NB4 (cell line): Measurements from ENCODE around the gene RBM38.

Experiments used
- MYC ChIP-seq: IDR thresholded peaks from 2 replicates; pipeline ENCODE4 v1.6.1; 2011; ENCODE audit warnings: low read depth, low read length
- POLR2A ChIP-seq: IDR thresholded peaks from 2 replicates; pipeline ENCODE4 v1.6.1; 2011; ENCODE audit warnings: mild to moderate bottlenecking; ENCODE audit not compliant: insufficient read length; ENCODE audit errors: extremely low read depth
- TF ChIP-seq, protein P1 (sequence below): IDR thresholded peaks from one replicate; pipeline ENCODE4 v1.5.1; 2012; ENCODE audit warnings: low read depth, low read length

DNA sequence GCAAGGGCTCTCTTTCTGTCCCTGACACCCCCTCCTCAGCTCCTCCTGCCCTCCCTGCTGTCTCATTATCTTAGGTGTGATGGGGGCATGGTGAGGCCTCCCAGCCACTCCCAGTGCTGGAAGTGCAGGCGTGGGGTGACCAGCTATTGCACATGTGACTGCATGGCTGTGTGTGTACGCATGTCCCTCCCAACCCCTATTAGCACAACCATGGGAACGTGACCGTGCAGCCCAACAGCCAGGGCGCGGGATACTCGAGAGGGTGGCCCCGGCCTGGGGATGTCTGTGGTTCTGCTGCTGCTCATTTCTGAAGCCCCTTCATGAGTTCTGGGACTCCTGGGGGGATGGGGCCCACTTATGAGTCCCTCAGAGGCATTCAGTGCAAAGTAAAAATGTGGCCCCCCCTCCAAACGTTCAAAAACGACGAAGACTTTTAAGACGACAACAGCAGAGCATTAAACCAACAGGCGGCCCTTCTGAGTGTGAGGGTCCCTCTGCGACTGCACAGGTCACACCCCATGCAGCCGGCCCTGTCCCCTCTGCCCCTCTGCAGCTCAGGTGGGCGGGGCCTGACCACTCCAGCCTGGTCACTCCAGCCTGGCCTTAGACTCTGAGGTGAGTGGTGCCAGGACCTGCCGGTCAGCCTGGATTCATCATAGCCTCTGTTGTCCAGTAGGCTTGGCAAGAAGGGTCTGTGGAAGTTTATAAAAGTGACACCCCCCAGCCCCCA lies 51.1 kb downstream of the RBM38 start:
- TF ChIP-seq POLR2A (no peak), MYC (no peak)
- TF ChIP-seq, protein P1, sequence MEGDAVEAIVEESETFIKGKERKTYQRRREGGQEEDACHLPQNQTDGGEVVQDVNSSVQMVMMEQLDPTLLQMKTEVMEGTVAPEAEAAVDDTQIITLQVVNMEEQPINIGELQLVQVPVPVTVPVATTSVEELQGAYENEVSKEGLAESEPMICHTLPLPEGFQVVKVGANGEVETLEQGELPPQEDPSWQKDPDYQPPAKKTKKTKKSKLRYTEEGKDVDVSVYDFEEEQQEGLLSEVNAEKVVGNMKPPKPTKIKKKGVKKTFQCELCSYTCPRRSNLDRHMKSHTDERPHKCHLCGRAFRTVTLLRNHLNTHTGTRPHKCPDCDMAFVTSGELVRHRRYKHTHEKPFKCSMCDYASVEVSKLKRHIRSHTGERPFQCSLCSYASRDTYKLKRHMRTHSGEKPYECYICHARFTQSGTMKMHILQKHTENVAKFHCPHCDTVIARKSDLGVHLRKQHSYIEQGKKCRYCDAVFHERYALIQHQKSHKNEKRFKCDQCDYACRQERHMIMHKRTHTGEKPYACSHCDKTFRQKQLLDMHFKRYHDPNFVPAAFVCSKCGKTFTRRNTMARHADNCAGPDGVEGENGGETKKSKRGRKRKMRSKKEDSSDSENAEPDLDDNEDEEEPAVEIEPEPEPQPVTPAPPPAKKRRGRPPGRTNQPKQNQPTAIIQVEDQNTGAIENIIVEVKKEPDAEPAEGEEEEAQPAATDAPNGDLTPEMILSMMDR = no peak
